NCI-H146 treated with DMSO at 0.1 percent for 48 hours (cell line): ENCODE data around the gene DIAPH3.

ENCODE experiments used
- DNase-seq: peaks from one replicate; lab custom pipeline; 2025; ENCODE audit not compliant: unreplicated experiment; lab: John Stamatoyannopoulos, UW

DIAPH3 gene

GRCh38 chr13:59730026-59730425 lies 433.7 kb downstream of the DIAPH3 start:
- no peak for DNase-seq

- DNase-seq = peak; percentile 99
Measured at GRCh38 chr13:59728896-59729545, 434.7 kb downstream of the DIAPH3 start.

- no peak for DNase-seq
Measured at GRCh38 chr13:59721926-59722910, 441.5 kb downstream of the DIAPH3 start.

GRCh38 chr13:59715611-59716010 lies 448.1 kb downstream of the DIAPH3 start:
- DNase-seq = no peak

- no peak for DNase-seq
Measured at GRCh38 chr13:59710996-59711701, 452.6 kb downstream of the DIAPH3 start.

GRCh38 chr13:59710416-59710815 lies 453.3 kb downstream of the DIAPH3 start:
- no peak for DNase-seq

- peak; percentile 58 for DNase-seq
Measured at GRCh38 chr13:59706101-59706976, 457.4 kb downstream of the DIAPH3 start.

- no peak for DNase-seq
Measured at GRCh38 chr13:59702269-59702668, 461.5 kb downstream of the DIAPH3 start.

GRCh38 chr13:59701261-59701660 lies 462.5 kb downstream of the DIAPH3 start:
- DNase-seq = no peak

- no peak for DNase-seq
Measured at GRCh38 chr13:59700281-59700680, 463.4 kb downstream of the DIAPH3 start.

GRCh38 chr13:59696271-59696670 lies 467.5 kb downstream of the DIAPH3 start:
- DNase-seq = no peak

GRCh38 chr13:59691501-59692066 lies 472.1 kb downstream of the DIAPH3 start:
- no peak for DNase-seq

- no peak for DNase-seq
Measured at GRCh38 chr13:59690857-59691500, 472.7 kb downstream of the DIAPH3 start.

GRCh38 chr13:59689057-59689456 lies 474.7 kb downstream of the DIAPH3 start:
- DNase-seq = no peak

- no peak for DNase-seq
Measured at GRCh38 chr13:59686798-59687394, 476.8 kb downstream of the DIAPH3 start.

GRCh38 chr13:59684105-59684504 lies 479.6 kb downstream of the DIAPH3 start:
- no peak for DNase-seq

GRCh38 chr13:59681636-59682311 lies 482.0 kb downstream of the DIAPH3 start:
- no peak for DNase-seq

GRCh38 chr13:59680429-59681024 lies 483.2 kb downstream of the DIAPH3 start:
- DNase-seq = peak; percentile 65
